CD4-positive, alpha-beta T cell treated with Interleukin-4 for 4 hours (primary cell): Measurements from ENCODE around the gene KLHL7.
"Not testable (repeated sequence)": the region's sequence is repeated elsewhere in the genome, so short reads cannot be mapped to it uniquely, and the experiment has no call there.

ENCODE experiments used
- DNase-seq: peaks from one replicate; pipeline ENCODE4 v3.0.0-alpha.2; 2020

The KLHL7 gene

DNA sequence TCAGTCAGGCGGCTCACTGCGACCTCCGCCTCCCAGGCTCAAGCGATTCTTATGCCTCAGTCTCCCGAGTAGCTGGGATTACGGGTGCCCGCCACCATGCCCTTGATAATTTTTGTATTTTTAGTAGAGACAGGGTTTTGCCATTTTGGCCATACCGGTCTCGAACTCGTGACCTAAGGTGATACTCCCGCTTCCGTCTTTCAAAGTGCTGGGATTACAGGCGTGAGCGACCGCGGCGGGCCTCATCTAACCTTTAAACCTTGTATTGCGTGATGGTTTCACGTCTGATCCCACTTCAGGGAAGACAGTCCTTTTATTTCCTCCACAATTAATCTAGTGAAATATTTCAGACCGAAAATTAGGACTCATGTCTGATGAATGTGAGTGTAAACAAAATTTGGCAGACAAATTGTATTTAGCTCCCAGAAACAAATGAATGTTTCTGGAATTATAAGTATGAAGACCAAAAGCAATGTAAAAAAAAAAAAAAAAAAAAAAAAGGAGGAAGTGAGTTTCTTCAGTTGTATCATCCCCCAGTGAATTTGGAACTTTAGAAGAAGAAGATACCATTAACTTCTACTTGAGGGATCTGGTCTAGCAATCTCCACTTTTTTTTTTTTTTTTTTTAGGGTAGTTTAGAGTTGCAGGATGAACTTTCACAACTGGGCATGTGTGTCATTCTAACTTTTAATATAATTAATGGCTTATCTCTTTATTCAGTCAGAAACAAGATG, 77.9 kb downstream of the KLHL7 start:
- DNase-seq, result no peak

- DNase-seq, result no peak
Observed at GRCh38 chr7:23184291-23184690, 78.7 kb downstream of the KLHL7 start.

GRCh38 chr7:23184709-23185359, 79.2 kb downstream of the KLHL7 start:
- DNase-seq, result peak; percentile 6

GRCh38 chr7:23185980-23186379, 80.4 kb downstream of the KLHL7 start:
- no peak for DNase-seq

DNA sequence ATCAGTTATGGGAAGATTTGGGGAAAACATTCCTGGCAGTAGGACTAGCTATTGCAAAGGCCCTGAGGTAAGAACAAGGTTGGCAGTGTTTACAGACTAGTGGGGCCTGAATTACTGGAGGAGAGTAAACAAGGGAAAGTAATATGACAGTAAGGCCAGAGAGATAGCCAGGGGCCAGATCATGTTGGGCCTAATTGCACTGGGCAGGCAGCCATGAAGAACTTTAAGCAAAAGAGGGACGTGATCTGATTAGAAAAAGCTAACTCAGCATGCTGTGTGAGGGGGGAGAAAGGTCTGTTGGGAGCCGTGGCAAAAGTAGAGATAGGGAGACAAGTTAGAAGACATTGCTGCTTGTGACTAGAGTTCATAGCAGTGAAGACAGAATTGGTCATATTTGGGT, 85.4 kb downstream of the KLHL7 start:
- DNase-seq, result no peak

- not testable (repeated sequence) for DNase-seq
Observed at GRCh38 chr7:23193650-23194227, 88.2 kb downstream of the KLHL7 start.

- no peak for DNase-seq
Observed at GRCh38 chr7:23196306-23196705, 90.7 kb downstream of the KLHL7 start.

DNA sequence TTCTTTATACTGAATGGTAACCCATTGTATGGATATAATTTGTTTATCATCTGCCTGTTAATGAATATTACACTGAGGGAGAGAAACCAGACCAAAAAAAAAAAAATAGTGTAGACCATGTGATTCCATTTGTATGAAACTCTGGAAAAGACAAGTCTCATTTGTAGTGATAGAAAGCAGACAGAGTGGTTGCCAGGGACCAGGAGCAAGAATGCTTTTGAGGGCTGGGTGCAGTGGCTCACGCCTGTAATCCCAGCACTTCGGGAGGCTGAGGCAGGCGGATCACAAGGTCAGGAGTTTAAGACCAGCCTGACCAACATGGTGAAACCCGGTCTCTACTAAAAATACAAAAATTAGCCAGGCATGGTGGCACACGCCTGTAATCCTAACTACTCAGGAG, 92.2 kb downstream of the KLHL7 start:
- DNase-seq, result not testable (repeated sequence)

- DNase-seq, result no peak
Observed at GRCh38 chr7:23200331-23200730, 94.7 kb downstream of the KLHL7 start.

DNA sequence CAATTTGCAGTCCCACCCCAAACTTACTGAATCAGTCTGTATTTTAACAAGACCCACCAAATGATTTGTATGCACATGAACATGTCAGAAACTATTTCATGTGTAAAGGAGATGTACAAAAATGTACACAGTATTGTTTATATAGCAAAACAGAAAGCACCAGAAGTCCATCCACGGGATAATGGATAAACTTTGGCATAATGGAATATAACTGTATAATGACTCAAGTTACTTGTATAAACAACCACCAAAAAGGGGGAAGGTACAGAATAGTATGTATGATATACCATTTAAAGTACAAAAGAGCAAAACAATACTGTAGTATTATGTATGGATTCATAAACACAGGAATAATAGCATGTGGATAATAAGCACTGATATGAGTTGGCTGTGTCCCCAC, 98.7 kb downstream of the KLHL7 start:
- DNase-seq, result no peak

- DNase-seq, result no peak
Observed at GRCh38 chr7:23205577-23205908, 100.0 kb downstream of the KLHL7 start.

DNA sequence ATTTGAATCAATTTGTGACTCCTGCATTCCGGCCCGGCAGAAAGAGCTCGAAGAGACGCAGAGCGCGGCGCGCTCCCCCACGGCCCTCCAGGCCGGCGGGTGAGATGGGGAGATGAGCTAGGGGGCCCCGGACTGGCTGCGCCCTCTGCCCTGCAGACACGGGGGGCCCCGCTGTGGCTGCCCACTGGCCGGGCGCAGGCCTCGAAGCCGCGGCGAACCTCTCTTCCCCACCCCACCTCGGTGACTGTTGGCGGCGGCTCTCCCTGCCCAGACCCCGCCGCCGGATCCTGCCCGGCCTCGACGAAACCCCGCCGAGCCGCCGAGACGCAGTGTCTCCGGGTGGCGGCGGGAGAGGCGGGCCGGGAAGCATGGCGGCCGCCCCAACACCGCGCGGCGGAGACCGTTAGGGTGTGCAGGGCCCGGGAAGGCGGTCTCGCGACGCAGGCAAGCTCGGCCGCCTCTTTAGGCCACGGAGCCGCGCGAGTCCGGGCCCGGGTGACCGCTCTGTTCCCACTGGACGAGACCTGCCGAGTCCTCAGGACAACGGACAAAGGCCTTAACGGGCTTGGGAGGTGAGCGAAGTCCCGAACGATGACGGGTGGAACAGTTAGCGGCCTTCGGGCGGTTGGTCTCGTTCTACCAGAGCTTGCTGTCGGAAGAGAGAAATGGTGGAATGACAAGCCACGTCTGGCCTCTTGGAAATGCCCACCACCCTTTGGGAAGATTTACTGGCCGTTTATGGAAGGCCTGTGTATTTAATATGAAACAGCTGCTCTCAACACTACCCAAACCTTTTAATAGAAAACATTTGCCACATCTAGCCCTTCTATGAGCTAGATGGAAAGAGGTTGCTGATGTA, 100.6 kb downstream of the KLHL7 start:
- no peak for DNase-seq

DNA sequence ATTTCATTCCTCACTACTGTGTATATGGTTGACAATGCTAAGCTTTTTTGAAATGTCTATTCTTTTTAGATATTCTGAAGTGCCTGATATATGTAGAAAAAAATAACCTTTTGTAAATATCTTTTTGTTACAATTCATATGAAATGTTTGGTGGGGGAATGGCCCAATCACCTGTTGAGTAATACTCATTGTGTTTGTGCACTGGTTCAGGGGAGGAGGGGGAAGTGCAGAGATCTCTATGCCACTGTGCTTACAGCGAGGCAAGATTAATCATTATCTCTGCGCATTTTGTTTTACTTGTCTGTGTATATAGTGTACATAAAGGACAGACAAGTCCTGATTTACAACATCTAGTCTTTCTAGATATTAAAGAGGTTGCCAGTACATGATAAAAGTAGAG, 101.4 kb downstream of the KLHL7 start:
- DNase-seq, result no peak

GRCh38 chr7:23207884-23208283, 102.3 kb downstream of the KLHL7 start:
- DNase-seq, result no peak

DNA sequence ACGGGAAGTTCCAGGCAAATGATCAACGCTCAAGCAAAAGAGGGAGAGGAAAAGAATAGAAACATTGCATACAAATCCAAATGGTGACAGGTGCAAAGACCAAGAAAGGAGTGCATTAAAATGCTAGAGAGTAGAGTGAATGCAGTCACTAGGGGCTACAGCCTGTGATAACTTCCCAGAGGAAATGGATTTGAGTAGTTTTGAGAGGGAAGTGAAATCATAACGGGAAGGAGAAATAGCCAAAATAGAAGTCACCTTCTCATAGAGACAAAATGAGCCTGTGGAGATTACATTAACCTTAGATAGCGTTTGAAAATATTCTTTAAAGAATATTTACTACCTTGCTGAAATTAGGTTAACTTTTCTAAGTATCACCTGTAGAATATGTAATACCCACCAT, 102.7 kb downstream of the KLHL7 start:
- no peak for DNase-seq

- DNase-seq, result no peak
Observed at GRCh38 chr7:23210506-23210905, 104.9 kb downstream of the KLHL7 start.

DNA sequence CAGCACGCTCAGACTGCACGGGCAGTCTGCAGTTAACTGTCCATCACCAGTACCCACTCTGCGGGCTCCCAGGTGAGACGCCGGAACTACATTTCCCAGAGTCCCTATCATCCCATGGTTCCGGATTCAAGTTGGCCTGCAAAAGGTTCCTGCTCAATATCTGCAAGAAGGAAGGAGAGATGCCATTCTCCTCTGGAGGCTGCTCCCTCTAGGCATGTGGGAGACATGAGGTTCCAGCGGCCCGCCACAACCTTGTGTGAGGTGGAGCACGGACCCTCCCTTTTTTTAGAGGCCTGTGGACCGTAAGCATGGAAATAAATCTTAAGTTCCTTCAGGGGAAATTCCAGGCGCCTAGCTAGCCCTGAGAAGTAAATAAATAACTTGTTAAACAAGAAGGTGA, 106.0 kb downstream of the KLHL7 start:
- DNase-seq, result no peak

DNA sequence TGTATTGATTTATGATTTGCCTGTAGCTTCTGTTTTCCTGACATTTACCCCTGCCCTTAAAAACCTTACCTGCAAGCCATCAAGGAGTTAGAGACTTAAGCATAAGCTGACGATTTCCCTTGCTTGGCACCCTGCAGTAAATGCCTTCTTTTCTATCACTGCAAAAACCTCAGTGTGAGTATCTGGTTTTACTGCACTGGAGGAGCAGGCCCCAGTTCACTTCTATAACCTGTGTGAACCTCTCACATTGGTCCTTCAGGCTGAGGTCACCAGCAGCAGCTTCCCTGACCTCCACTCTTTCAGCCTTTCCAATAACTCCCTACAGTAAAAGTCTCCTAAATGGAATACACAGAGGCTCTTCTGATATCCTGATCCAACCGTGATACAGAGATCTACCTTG, 106.8 kb downstream of the KLHL7 start:
- DNase-seq, result no peak

GRCh38 chr7:23212841-23213240, 107.3 kb downstream of the KLHL7 start:
- DNase-seq, result no peak

- DNase-seq, result no peak
Observed at GRCh38 chr7:23213755-23214154, 108.2 kb downstream of the KLHL7 start.

GRCh38 chr7:23214423-23214822, 108.8 kb downstream of the KLHL7 start:
- no peak for DNase-seq

GRCh38 chr7:23214938-23215337, 109.4 kb downstream of the KLHL7 start:
- no peak for DNase-seq

DNA sequence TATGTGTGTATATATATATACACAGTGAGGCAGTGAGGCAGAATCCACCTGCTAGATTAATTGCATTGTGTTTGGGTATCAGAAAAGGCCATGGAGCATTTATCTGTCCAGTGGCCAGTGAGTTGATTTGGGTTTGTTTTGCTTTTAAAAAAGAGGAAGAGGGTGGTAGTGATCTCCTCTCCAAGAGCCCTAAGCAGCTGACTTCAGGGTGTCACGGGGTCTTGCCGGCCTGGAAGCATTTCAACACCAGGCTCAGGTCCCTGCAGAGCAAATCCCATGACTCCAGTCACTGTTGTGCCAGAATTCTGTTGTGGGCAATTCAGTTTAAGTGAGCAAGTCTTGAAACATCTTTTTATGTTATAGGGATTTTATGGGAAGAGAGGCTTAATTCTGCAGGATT, 110.4 kb downstream of the KLHL7 start:
- no peak for DNase-seq

DNA sequence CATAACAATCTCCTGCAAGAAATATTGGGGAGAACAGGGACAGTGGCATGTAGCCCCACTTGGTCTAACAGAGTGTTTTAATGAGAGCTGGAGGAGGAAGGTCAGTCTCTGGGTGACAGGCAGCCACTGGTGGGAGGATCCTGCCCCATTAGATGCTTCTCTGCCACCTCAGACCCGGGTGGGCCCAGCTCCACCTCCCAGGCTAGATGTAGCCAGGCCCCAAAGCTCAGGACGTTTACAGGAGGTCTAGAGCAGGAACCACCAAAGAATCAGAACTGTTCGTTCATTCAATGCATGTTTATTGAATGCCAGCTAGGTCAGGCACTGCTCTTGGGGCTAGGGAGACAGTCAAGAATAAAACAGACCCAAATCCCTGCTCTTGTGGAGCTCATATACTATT, 112.6 kb downstream of the KLHL7 start:
- DNase-seq, result no peak
